Hepatocyte (in vitro differentiated cells): ENCODE measurements around the gene ILDR2. TPM values are rescaled to one million over a fixed set of nuclear protein-coding genes. Genes with fewer than 3 reads are reported as not detected.
A peak's percentile ranks its signal among the peaks of the same experiment; 100 is the strongest.

Experiments used
- DNase-seq: peaks from one replicate; pipeline ENCODE4 v3.0.0-alpha.2; 2016; ENCODE audit warnings: low spot score
- H2AFZ ChIP-seq: fragments of 200-600 bp; sonication (generic); 2 replicates; pipeline ENCODE4 v1.6.0; 2016; ENCODE audit warnings: antibody characterized with exemption, mild to moderate bottlenecking
- H3K27ac ChIP-seq: fragments of 200-600 bp; sonication (generic); 2 replicates; pipeline ENCODE4 v1.5.1; 2016; ENCODE audit warnings: mild to moderate bottlenecking
- H3K27me3 ChIP-seq: fragments of 200-600 bp; sonication (generic); 2 replicates; pipeline ENCODE4 v1.6.1; 2016
- H3K36me3 ChIP-seq: fragments of 200-600 bp; sonication (generic); replicated peaks from 2 replicates; pipeline ENCODE4 v1.5.1; 2016; ENCODE audit warnings: low read depth; ENCODE audit not compliant: insufficient read depth
- H3K4me1 ChIP-seq: fragments of 200-600 bp; sonication (generic); 2 replicates; pipeline ENCODE4 v1.5.1; 2016; ENCODE audit warnings: mild to moderate bottlenecking, moderate library complexity; ENCODE audit not compliant: insufficient read depth
- H3K4me2 ChIP-seq: fragments of 200-600 bp; sonication (generic); 2 replicates; pipeline ENCODE4 v1.6.0; 2016
- H3K4me3 ChIP-seq: fragments of 200-600 bp; sonication (generic); 2 replicates; pipeline ENCODE4 v1.5.1; 2016; ENCODE audit warnings: mild to moderate bottlenecking
- H3K79me2 ChIP-seq: fragments of 200-600 bp; sonication (generic); 2 replicates; pipeline ENCODE4 v1.6.0; 2017; ENCODE audit warnings: mild to moderate bottlenecking
- H3K9me2 ChIP-seq: fragments of 200-600 bp; sonication (generic); replicated peaks from 2 replicates; pipeline ENCODE4 v1.6.0; 2017; ENCODE audit warnings: mild to moderate bottlenecking; ENCODE audit not compliant: insufficient read depth
- H3K9me3 ChIP-seq: fragments of 200-600 bp; sonication (generic); 2 replicates; pipeline ENCODE4 v1.5.1; 2016; ENCODE audit warnings: low read depth, mild to moderate bottlenecking
- H4K20me1 ChIP-seq: fragments of 200-600 bp; sonication (generic); 2 replicates; pipeline ENCODE4 v1.6.0; 2016; ENCODE audit warnings: mild to moderate bottlenecking; ENCODE audit not compliant: insufficient read depth, poor library complexity, severe bottlenecking
- EZH2 ChIP-seq: fragments of 200-600 bp; sonication (generic); IDR thresholded peaks from 2 replicates; pipeline ENCODE4 v1.6.1; 2016; ENCODE audit warnings: antibody characterized with exemption, mild to moderate bottlenecking, borderline replicate concordance
- EZH2phosphoT487 ChIP-seq: fragments of 200-600 bp; sonication (generic); IDR thresholded peaks from one replicate; pipeline ENCODE4 v1.6.1; 2018; ENCODE audit warnings: antibody characterized with exemption, mild to moderate bottlenecking, low read depth, moderate library complexity; ENCODE audit not compliant: unreplicated experiment, severe bottlenecking
- WGBS: methylation state at CpG from one replicate; pipeline ENCODE4 v1.1.6; 2016; ENCODE audit warnings: low lambda C conversion rate; ENCODE audit errors: missing lambda C conversion rate; 5-methylcytosine and 5-hydroxymethylcytosine counted together
- polyA plus RNA-seq: library from polyadenylated mRNA; unstranded; fragments of >200 nt; fragmentation: Nextera tagmentation; extraction: Ambion mirVana; gene quantifications from 2 replicates; pipeline ENCODE4 v1.2.1, GENCODE V29; 2016
- total RNA-seq: library from RNA; depleted of rRNA; stranded (reverse); fragments of >200 nt; gene quantifications from 2 replicates; pipeline ENCODE4 v1.2.3, GENCODE V29; 2014
- TF ChIP-seq, protein P1 (sequence below): fragments of 200-600 bp; sonication (generic); IDR thresholded peaks from 2 replicates; pipeline ENCODE4 v1.5.1; 2016; ENCODE audit warnings: antibody characterized with exemption, mild to moderate bottlenecking; ENCODE audit not compliant: poor library complexity

ILDR2 gene
- total and polyA plus RNA-seq, 2 experiments from 2014 or later: 1.6 to 3.4 TPM

DNA sequence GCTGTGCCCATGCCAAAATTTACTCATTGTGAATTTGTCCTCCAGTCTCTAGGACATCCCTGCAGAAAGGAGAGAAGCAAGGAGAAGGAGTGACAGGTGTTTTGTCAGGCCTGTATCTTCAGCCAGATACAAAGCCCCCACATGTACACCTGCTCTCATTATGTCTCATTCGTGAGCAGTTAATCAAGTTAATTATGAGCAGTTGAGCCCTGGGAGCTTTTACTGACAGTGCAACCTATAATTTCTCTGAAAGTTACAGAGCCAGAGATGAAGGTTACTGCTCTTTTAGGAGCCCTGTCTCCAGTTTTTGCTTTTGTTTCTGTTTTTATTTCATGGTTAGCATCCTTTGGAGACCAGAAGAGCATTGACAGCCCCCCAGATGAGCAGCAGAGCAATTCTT is 5.0 kb upstream of the ILDR2 start:
- Histone ChIP-seq H3K36me3 (no peaks in the 10 kb centered on the region), H4K20me1 (no peaks in the 10 kb centered on the region), H2AFZ (no peak overlapping the region), H3K79me2 (no peaks in the 10 kb centered on the region), H3K4me1 (no peaks in the 10 kb centered on the region), H3K9me3 (no peaks in the 10 kb centered on the region), H3K4me2 (no peak overlapping the region), H3K4me3 (no peak overlapping the region), H3K9me2 (no peaks in the 10 kb centered on the region), H3K27ac (no peak overlapping the region), H3K27me3 (peaks cover 48% of the 10 kb centered on the region)
- WGBS: 67% methylated on average over 1 of the region's 1 CpG
- no peak for DNase-seq
- no peak for TF ChIP-seq EZH2phosphoT487
- no peak for TF ChIP-seq EZH2
- TF ChIP-seq, protein P1, sequence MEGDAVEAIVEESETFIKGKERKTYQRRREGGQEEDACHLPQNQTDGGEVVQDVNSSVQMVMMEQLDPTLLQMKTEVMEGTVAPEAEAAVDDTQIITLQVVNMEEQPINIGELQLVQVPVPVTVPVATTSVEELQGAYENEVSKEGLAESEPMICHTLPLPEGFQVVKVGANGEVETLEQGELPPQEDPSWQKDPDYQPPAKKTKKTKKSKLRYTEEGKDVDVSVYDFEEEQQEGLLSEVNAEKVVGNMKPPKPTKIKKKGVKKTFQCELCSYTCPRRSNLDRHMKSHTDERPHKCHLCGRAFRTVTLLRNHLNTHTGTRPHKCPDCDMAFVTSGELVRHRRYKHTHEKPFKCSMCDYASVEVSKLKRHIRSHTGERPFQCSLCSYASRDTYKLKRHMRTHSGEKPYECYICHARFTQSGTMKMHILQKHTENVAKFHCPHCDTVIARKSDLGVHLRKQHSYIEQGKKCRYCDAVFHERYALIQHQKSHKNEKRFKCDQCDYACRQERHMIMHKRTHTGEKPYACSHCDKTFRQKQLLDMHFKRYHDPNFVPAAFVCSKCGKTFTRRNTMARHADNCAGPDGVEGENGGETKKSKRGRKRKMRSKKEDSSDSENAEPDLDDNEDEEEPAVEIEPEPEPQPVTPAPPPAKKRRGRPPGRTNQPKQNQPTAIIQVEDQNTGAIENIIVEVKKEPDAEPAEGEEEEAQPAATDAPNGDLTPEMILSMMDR: no peak

DNA sequence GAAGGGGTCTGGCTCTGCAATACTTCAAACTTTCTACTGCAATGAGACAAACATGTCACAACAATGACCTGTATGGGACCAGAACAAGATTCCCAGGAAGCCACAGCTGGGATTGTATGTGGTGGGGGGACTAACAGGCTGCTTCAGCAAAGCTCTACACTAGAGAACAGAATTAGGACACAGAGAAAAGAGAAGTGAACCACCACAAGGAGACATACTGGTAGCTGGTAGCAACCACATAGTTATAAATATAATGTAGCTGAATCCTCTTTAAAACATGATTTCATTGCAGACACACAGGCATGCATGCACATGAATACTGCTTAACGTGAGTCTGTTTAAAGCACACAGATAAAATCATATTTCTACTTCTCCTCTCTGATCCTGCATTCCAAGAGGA is 3.5 kb upstream of the ILDR2 start:
- peaks cover 61% of the 10 kb centered on the region for H3K27me3 ChIP-seq

DNA sequence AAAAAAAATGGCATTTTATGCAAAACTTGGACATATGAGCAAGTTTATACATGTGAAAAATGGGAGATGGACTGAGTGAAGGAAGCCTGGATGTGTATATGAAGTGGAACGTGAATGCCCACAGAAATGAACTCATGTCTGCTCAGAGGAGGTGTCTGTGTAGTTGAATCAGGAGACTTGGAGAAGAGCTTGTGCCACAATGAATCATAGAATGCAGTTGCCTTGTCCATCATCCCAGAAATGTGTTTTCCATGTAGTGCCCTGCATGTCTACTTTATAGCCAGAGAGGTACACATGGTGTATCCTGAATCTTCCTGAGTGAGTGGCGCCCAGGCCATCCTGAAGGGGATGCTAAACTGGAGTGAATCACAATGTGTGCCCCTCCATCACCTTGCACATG is 2.6 kb upstream of the ILDR2 start:
- no peak overlapping the region for H3K4me2 ChIP-seq
- no peaks in the 10 kb centered on the region for H3K36me3 ChIP-seq
- no peak for DNase-seq
- H3K4me3 ChIP-seq: no peak overlapping the region
- peaks cover 4% of the 10 kb centered on the region for H3K4me1 ChIP-seq
- no peak overlapping the region for H3K27ac ChIP-seq
- H3K27me3 ChIP-seq: peaks cover 70% of the 10 kb centered on the region
- H3K79me2 ChIP-seq: no peaks in the 10 kb centered on the region
- H3K9me3 ChIP-seq: no peaks in the 10 kb centered on the region
- H2AFZ ChIP-seq: no peak overlapping the region
- WGBS: 91% methylated on average over 2 of the region's 2 CpGs
- no peak for TF ChIP-seq EZH2phosphoT487
- no peaks in the 10 kb centered on the region for H4K20me1 ChIP-seq
- no peaks in the 10 kb centered on the region for H3K9me2 ChIP-seq

More for the DNA sequence above, 3.5 kb upstream of the ILDR2 start:
- H3K79me2 ChIP-seq: no peaks in the 10 kb centered on the region
- no peak overlapping the region for H3K4me2 ChIP-seq
- TF ChIP-seq EZH2 (no peak), EZH2phosphoT487 (no peak)
- TF ChIP-seq, protein P1: no peak
- no peaks in the 10 kb centered on the region for H3K36me3 ChIP-seq
- no peak for DNase-seq
- peaks cover 4% of the 10 kb centered on the region for H3K4me1 ChIP-seq
- H3K9me3 ChIP-seq: no peaks in the 10 kb centered on the region
- H2AFZ ChIP-seq: no peak overlapping the region
- H4K20me1 ChIP-seq: no peaks in the 10 kb centered on the region
- no peaks in the 10 kb centered on the region for H3K9me2 ChIP-seq
- no peak overlapping the region for H3K4me3 ChIP-seq
- no peak overlapping the region for H3K27ac ChIP-seq
- WGBS: 57% methylated on average over 1 of the region's 1 CpG

GRCh38 chr1:166974647-166975345 is 544 bp downstream of the ILDR2 start:
- H2AFZ ChIP-seq: peak overlapping the region; percentile 37
- no peak overlapping the region for H3K27ac ChIP-seq
- TF ChIP-seq, protein P1: no peak
- no peak for TF ChIP-seq EZH2phosphoT487
- TF ChIP-seq EZH2: peak; percentile 10
- H3K79me2 ChIP-seq: no peaks in the 10 kb centered on the region
- no peaks in the 10 kb centered on the region for H3K9me2 ChIP-seq
- no peak for DNase-seq
- H3K9me3 ChIP-seq: no peaks in the 10 kb centered on the region
- H3K4me3 ChIP-seq: peak overlapping the region; percentile 14
- peaks cover 4% of the 10 kb centered on the region for H3K4me1 ChIP-seq
- peaks cover 90% of the 10 kb centered on the region for H3K27me3 ChIP-seq
- no peaks in the 10 kb centered on the region for H3K36me3 ChIP-seq
- 2% methylated on average over 17 of the region's 17 CpGs for WGBS
- peak overlapping the region; percentile 91 for H3K4me2 ChIP-seq
- no peaks in the 10 kb centered on the region for H4K20me1 ChIP-seq
